Naive B cell (primary cell): ENCODE results near the gene UNC13D. TPM values are rescaled to one million over a fixed set of nuclear protein-coding genes. Genes with fewer than 3 reads are reported as not detected.

ENCODE experiments used
- ATAC-seq, 2 donors: fragments of 150-1000 bp; cut with Tn5 transposase; 2 replicates each; pipeline ENCODE4 v1.10.0; 2021; ENCODE audit warnings: low read depth in 2 of 2, mild to moderate bottlenecking in 2 of 2, moderate library complexity in 2 of 2
- DNase-seq: peaks from one replicate; pipeline ENCODE4 v3.0.0; 2022
- H3K27ac Mint-ChIP-seq, 6 donors: one replicate each; pipeline ENCODE4 v1.8.0; 2020 to 2022; ENCODE audit warnings: mild to moderate bottlenecking in 6 of 6, mixed read lengths in 6 of 6, moderate library complexity in 5 of 6, inconsistent platforms in 2 of 6
- H3K27me3 Mint-ChIP-seq, 3 donors: one replicate each; pipeline ENCODE4 v1.8.0; 2021 to 2022; ENCODE audit warnings: mixed read lengths in 3 of 3, mild to moderate bottlenecking in 1 of 3
- H3K36me3 Mint-ChIP-seq, 2 donors: one replicate each; pipeline ENCODE4 v1.8.0; 2020 to 2022; ENCODE audit warnings: mixed read lengths in 2 of 2, inconsistent platforms in 1 of 2, mild to moderate bottlenecking in 1 of 2
- H3K4me1 Mint-ChIP-seq, 3 donors: one replicate each; pipeline ENCODE4 v1.8.0; 2020 to 2022; ENCODE audit warnings: mixed read lengths in 3 of 3, inconsistent platforms in 1 of 3, mild to moderate bottlenecking in 1 of 3, moderate library complexity in 1 of 3
- H3K4me3 Mint-ChIP-seq, 8 donors: one replicate each; pipeline ENCODE4 v1.8.0; 2020 to 2022; ENCODE audit warnings: mild to moderate bottlenecking in 8 of 8, mixed read lengths in 8 of 8, moderate library complexity in 8 of 8, inconsistent platforms in 2 of 8
- H3K9me3 Mint-ChIP-seq, 7 donors: one replicate each; pipeline ENCODE4 v1.8.0; 2020 to 2022; ENCODE audit warnings: mixed read lengths in 7 of 7, mild to moderate bottlenecking in 5 of 7, inconsistent platforms in 2 of 7, moderate library complexity in 1 of 7
- polyA plus RNA-seq, 6 donors: library from polyadenylated mRNA; unstranded; fragments of 300-500 nt; fragmentation: Illumina TruSeq; gene quantifications; one replicate each; pipeline ENCODE4 v1.2.3, GENCODE V29; 2021; ENCODE audit warnings: low read depth in 6 of 6

The UNC13D gene
- polyA plus RNA-seq, 6 donors from 2014 or later: 11.5 to 31.5 (median 20.5) TPM

DNA sequence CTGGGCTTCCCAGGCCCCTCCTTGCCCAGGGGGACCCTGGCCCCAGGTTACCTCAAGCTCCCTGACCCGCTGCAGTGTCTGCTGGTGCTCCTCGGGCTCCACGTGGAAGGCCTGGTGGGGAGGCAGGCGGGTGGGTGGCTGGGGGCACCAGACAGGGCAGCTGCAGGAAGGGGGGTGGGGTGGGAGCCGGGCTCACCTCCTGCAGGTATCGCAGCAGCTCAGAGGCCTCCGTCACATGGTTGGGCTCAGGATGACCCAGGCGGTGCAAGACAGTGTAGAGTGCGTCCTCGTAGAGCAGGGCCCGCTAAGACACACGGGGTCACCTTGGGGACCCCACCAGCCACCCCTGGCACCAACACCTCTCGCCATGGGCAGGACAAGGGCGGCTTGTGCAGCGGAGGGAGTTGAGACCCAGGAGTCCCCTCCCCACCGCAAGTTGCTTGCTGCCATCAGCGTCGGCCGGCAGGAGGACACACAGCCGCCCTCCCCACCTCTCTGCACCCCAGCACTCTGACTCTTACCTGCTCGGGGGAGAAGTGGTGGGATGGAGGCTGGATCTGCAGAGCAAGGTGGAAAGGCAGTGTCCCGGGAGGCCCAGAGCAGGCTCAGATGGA is 1.1 kb downstream of the UNC13D start:
- ATAC-seq: peak; percentile 4 to 9
- H3K4me3 Mint-ChIP-seq: peak overlapping the region; percentile 86 to 96 (median 93)

GRCh38 chr17:75842411-75842810 is 1.8 kb downstream of the UNC13D start:
- H3K4me3 Mint-ChIP-seq: peak overlapping the region in 5 of 8 donors; percentile 9 to 86 (median 29)
- H3K4me1 Mint-ChIP-seq: peaks cover 12 to 23% (median 22%) of the 10 kb centered on the region in 3 donors
- no peaks in the 10 kb centered on the region for H3K36me3 Mint-ChIP-seq
- H3K27ac Mint-ChIP-seq: peak overlapping the region in 1 of 6 donors; percentile 83
- H3K27me3 Mint-ChIP-seq: no peaks in the 10 kb centered on the region
- no peak for ATAC-seq
- no peak for DNase-seq
- no peaks in the 10 kb centered on the region for H3K9me3 Mint-ChIP-seq

More for the DNA sequence above, 1.1 kb downstream of the UNC13D start:
- Mint-ChIP-seq H3K9me3 (no peaks in the 10 kb centered on the region), H3K4me1 (peaks cover 16 to 27% (median 27%) of the 10 kb centered on the region in 3 donors), H3K36me3 (peaks cover 0 to 6% of the 10 kb centered on the region in 2 donors), H3K27ac (peak overlapping the region in 5 of 6 donors; percentile 42 to 98 (median 90)), H3K27me3 (no peaks in the 10 kb centered on the region)
- DNase-seq: no peak

GRCh38 chr17:75840799-75841164 is 3.4 kb downstream of the UNC13D start:
- Mint-ChIP-seq H3K27ac (no peak overlapping the region), H3K27me3 (no peaks in the 10 kb centered on the region), H3K4me1 (peaks cover 12 to 17% (median 15%) of the 10 kb centered on the region in 3 donors), H3K9me3 (no peaks in the 10 kb centered on the region), H3K36me3 (no peaks in the 10 kb centered on the region), H3K4me3 (no peak overlapping the region)
- ATAC-seq (no peak), DNase-seq (no peak)

DNA sequence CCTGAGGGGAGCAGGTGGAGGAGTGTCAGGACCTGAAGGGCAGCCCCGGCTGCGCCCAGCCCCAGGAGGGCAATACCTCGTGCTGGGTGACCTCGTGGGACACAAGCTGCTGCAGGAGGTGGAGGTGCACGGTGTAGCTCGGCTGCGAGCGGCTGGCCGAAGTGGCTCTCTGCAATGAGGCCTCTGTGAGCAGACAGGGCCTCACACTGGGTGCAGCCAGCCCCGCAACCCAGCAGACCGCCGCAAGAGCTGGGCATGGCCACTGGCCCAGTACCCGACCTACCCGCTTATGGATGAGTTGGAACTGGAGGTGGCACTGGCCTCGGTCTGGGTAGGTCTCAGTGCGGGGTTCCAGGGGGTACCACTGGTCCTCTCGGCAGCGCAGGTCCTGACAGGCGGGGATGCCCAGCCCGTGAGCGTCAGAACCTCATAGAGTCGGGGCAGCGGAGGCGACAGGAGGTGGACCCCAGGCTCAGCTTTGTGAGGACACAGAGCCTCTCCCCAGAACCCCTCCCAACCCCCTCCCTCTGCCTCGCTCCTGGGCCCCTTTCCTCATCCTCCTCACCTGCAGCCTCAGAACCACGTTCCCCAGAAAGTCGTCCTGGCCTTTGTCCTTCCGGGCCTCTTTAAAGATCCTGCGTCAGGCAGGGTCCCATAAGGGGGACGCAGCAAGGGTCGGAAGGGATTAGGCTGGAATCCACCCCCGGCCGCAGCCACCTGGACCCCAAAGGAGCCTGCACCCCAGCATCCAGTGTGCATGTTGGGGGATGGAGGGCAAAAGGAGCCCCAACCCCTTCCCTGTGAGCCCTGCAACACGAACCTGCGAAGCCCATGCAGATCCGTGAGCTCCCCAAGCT is 4.0 kb downstream of the UNC13D start:
- DNase-seq (no peak), ATAC-seq (no peak)
- H3K4me3 Mint-ChIP-seq: peak overlapping the region in 2 of 8 donors; percentile 18 to 28
- H3K36me3 Mint-ChIP-seq: no peaks in the 10 kb centered on the region
- no peaks in the 10 kb centered on the region for H3K27me3 Mint-ChIP-seq
- peaks cover 8 to 11% (median 9%) of the 10 kb centered on the region in 3 donors for H3K4me1 Mint-ChIP-seq
- no peaks in the 10 kb centered on the region for H3K9me3 Mint-ChIP-seq
- no peak overlapping the region for H3K27ac Mint-ChIP-seq

DNA sequence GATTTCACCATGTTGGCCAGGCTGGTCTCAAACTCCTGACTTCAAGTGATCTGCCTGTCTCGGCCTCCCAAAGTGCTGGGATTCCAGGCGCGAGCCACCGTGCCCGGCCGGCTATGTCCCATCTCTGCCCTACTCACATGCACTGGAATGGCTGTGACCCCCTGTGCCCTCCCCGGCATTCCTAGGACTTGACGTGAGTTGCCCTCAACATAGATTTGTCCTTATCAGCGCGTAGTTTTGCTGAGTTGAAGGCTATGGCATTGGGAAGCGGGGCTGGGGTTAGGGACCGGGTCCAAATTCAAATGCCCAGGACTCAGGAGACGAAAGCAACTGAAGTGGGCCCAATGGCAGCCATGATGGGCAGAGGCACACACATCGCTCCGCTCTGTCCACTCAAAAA is 5.8 kb downstream of the UNC13D start:
- no peak for DNase-seq
- Mint-ChIP-seq H3K27me3 (no peaks in the 10 kb centered on the region), H3K4me3 (no peak overlapping the region), H3K36me3 (no peaks in the 10 kb centered on the region), H3K27ac (no peak overlapping the region), H3K9me3 (no peaks in the 10 kb centered on the region), H3K4me1 (peaks cover 8 to 16% (median 8%) of the 10 kb centered on the region in 3 donors)
- no peak for ATAC-seq

- ATAC-seq: no peak
- no peak for DNase-seq
- Mint-ChIP-seq H3K4me1 (peaks cover 10 to 17% (median 10%) of the 10 kb centered on the region in 3 donors), H3K4me3 (no peak overlapping the region), H3K27ac (no peak overlapping the region), H3K27me3 (no peaks in the 10 kb centered on the region), H3K36me3 (no peaks in the 10 kb centered on the region), H3K9me3 (no peaks in the 10 kb centered on the region)
Observed at GRCh38 chr17:75837899-75838298, 6.3 kb downstream of the UNC13D start.

GRCh38 chr17:75836605-75837004 is 7.6 kb downstream of the UNC13D start:
- H3K27ac Mint-ChIP-seq: no peak overlapping the region
- ATAC-seq: no peak

DNA sequence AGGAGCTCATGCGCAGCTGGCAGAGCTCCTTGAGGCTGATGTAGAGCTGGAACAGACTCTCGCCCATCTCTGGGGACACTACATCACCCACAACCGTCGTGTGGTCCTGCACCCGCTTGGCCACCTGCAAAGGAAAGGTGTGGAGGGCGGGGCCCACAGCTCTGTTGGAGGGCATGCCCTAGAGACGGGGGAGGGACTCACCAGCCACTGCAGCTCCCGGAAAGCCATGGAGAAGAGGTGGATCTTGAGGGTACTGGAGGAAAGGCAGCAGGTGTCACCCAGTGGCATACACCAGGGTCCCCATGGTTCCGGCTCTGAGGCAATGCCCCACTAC is 8.6 kb downstream of the UNC13D start:
- no peaks in the 10 kb centered on the region for H3K27me3 Mint-ChIP-seq
- no peak for ATAC-seq

More at GRCh38 chr17:75836605-75837004, 7.6 kb downstream of the UNC13D start:
- DNase-seq: no peak
- H3K4me1 Mint-ChIP-seq: peaks cover 15 to 18% (median 17%) of the 10 kb centered on the region in 3 donors
- peak overlapping the region in 1 of 8 donors; percentile 41 for H3K4me3 Mint-ChIP-seq
- H3K27me3 Mint-ChIP-seq: no peaks in the 10 kb centered on the region
- H3K36me3 Mint-ChIP-seq: no peaks in the 10 kb centered on the region
- no peaks in the 10 kb centered on the region for H3K9me3 Mint-ChIP-seq

GRCh38 chr17:75834928-75835653 is 9.1 kb downstream of the UNC13D start:
- no peak overlapping the region for H3K27ac Mint-ChIP-seq
- ATAC-seq: no peak
- no peak for DNase-seq
- H3K4me3 Mint-ChIP-seq: peak overlapping the region in 1 of 8 donors; percentile 15
- no peaks in the 10 kb centered on the region for H3K9me3 Mint-ChIP-seq
- H3K36me3 Mint-ChIP-seq: no peaks in the 10 kb centered on the region
- H3K27me3 Mint-ChIP-seq: no peaks in the 10 kb centered on the region
- H3K4me1 Mint-ChIP-seq: peaks cover 15 to 18% (median 17%) of the 10 kb centered on the region in 3 donors

More for the DNA sequence above, 8.6 kb downstream of the UNC13D start:
- Mint-ChIP-seq H3K27ac (no peak overlapping the region), H3K4me1 (peaks cover 15 to 18% (median 17%) of the 10 kb centered on the region in 3 donors), H3K4me3 (no peak overlapping the region), H3K36me3 (no peaks in the 10 kb centered on the region), H3K9me3 (no peaks in the 10 kb centered on the region)
- DNase-seq: no peak

- no peaks in the 10 kb centered on the region for H3K36me3 Mint-ChIP-seq
- H3K27ac Mint-ChIP-seq: peak overlapping the region in 1 of 6 donors; percentile 56
- DNase-seq (no peak), ATAC-seq (no peak)
- no peaks in the 10 kb centered on the region for H3K27me3 Mint-ChIP-seq
- peaks cover 15 to 18% (median 17%) of the 10 kb centered on the region in 3 donors for H3K4me1 Mint-ChIP-seq
- no peak overlapping the region for H3K4me3 Mint-ChIP-seq
- H3K9me3 Mint-ChIP-seq: no peaks in the 10 kb centered on the region
Observed at GRCh38 chr17:75834279-75834920, 9.8 kb downstream of the UNC13D start.

- Mint-ChIP-seq H3K4me3 (peak overlapping the region in 1 of 8 donors; percentile 44), H3K27me3 (no peaks in the 10 kb centered on the region), H3K36me3 (no peaks in the 10 kb centered on the region), H3K4me1 (peaks cover 18 to 23% (median 23%) of the 10 kb centered on the region in 3 donors), H3K27ac (peak overlapping the region in 4 of 6 donors; percentile 67 to 84 (median 75)), H3K9me3 (no peaks in the 10 kb centered on the region)
- DNase-seq (no peak), ATAC-seq (no peak)
Observed at GRCh38 chr17:75832652-75833400, 11.4 kb downstream of the UNC13D start.

DNA sequence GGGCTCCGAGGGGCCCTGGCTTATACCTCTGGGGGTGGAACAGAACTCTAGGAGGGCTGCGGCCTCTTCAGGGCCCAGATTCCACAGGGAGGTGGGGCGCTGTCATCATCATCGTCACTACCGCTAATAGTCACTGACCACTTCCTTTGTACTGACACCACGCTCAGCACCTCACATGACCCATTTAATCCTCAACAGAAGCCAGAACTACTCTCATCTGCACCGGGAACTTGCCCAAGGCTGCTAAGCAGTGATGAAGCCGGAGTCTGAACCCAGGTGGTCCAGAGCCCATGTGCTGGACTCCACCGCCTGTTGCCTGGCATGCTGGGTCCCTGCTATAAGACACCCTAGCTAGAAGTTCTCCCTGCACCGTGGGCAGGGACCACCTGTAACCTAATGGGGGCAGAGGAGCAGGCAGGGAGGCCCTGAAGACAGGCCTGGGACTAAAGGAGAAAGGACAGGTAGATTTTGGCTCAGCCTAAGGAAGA is 12.0 kb downstream of the UNC13D start:
- ATAC-seq (no peak), DNase-seq (no peak)
- H3K9me3 Mint-ChIP-seq: no peaks in the 10 kb centered on the region
- no peaks in the 10 kb centered on the region for H3K36me3 Mint-ChIP-seq
- H3K27ac Mint-ChIP-seq: peak overlapping the region in 3 of 6 donors; percentile 47 to 79 (median 71)
- peaks cover 18 to 28% (median 23%) of the 10 kb centered on the region in 3 donors for H3K4me1 Mint-ChIP-seq
- H3K4me3 Mint-ChIP-seq: peak overlapping the region in 2 of 8 donors; percentile 44 to 58
- H3K27me3 Mint-ChIP-seq: no peaks in the 10 kb centered on the region
